Iris pigment epithelial cell (primary cell): ENCODE results near the gene ATP8B4.
"Not testable (repeated sequence)": the region's sequence is repeated elsewhere in the genome, so short reads cannot be mapped to it uniquely, and the experiment has no call there.

Experiments
- DNase-seq: peaks from one replicate; pipeline ENCODE4 v3.0.0-alpha.2; 2011; ENCODE audit warnings: low read depth

The ATP8B4 gene

GRCh38 chr15:50140983-50141382, 21.9 kb upstream of the ATP8B4 start:
- DNase-seq, result no peak

GRCh38 chr15:50140098-50140497, 21.1 kb upstream of the ATP8B4 start:
- no peak for DNase-seq

GRCh38 chr15:50138391-50138790, 19.4 kb upstream of the ATP8B4 start:
- DNase-seq, result no peak

- no peak for DNase-seq
Measured at GRCh38 chr15:50137893-50138292, 18.9 kb upstream of the ATP8B4 start.

GRCh38 chr15:50137330-50137761, 18.3 kb upstream of the ATP8B4 start:
- peak; percentile 89 for DNase-seq

GRCh38 chr15:50135031-50135551, 16.1 kb upstream of the ATP8B4 start:
- peak; percentile 67 for DNase-seq

- DNase-seq, result peak; percentile 94
Measured at GRCh38 chr15:50134524-50135024, 15.5 kb upstream of the ATP8B4 start.

GRCh38 chr15:50132251-50132984, 13.4 kb upstream of the ATP8B4 start:
- DNase-seq, result not testable (repeated sequence)

GRCh38 chr15:50131617-50132016, 12.6 kb upstream of the ATP8B4 start:
- DNase-seq, result no peak

- DNase-seq, result no peak
Measured at GRCh38 chr15:50128266-50128665, 9.2 kb upstream of the ATP8B4 start.

GRCh38 chr15:50127255-50127777, 8.3 kb upstream of the ATP8B4 start:
- DNase-seq, result peak; percentile 85

- no peak for DNase-seq
Measured at GRCh38 chr15:50126072-50126471, 7.0 kb upstream of the ATP8B4 start.

GRCh38 chr15:50124631-50125030, 5.6 kb upstream of the ATP8B4 start:
- no peak for DNase-seq

GRCh38 chr15:50123861-50124557, 5.0 kb upstream of the ATP8B4 start:
- DNase-seq, result no peak

GRCh38 chr15:50120729-50121128, 1.7 kb upstream of the ATP8B4 start:
- DNase-seq, result no peak

- no peak for DNase-seq
Measured at GRCh38 chr15:50117431-50118027, 1.5 kb downstream of the ATP8B4 start.

GRCh38 chr15:50116477-50116876, 2.6 kb downstream of the ATP8B4 start:
- peak; percentile 57 for DNase-seq

GRCh38 chr15:50113992-50114780, 4.8 kb downstream of the ATP8B4 start:
- DNase-seq, result no peak

- DNase-seq, result no peak
Measured at GRCh38 chr15:50113187-50113505, 5.9 kb downstream of the ATP8B4 start.

- no peak for DNase-seq
Measured at GRCh38 chr15:50112488-50113186, 6.4 kb downstream of the ATP8B4 start.

- no peak for DNase-seq
Measured at GRCh38 chr15:50110285-50110684, 8.7 kb downstream of the ATP8B4 start.
